GM21717 (cell line): ENCODE results near the gene TRIO.

ENCODE experiments used
- ATAC-seq: cut with Tn5 transposase; IDR thresholded peaks from one replicate; pipeline ENCODE4 v1.9.1; 2021; ENCODE audit warnings: mild to moderate bottlenecking, moderate library complexity; ENCODE audit not compliant: unreplicated experiment

TRIO gene

DNA sequence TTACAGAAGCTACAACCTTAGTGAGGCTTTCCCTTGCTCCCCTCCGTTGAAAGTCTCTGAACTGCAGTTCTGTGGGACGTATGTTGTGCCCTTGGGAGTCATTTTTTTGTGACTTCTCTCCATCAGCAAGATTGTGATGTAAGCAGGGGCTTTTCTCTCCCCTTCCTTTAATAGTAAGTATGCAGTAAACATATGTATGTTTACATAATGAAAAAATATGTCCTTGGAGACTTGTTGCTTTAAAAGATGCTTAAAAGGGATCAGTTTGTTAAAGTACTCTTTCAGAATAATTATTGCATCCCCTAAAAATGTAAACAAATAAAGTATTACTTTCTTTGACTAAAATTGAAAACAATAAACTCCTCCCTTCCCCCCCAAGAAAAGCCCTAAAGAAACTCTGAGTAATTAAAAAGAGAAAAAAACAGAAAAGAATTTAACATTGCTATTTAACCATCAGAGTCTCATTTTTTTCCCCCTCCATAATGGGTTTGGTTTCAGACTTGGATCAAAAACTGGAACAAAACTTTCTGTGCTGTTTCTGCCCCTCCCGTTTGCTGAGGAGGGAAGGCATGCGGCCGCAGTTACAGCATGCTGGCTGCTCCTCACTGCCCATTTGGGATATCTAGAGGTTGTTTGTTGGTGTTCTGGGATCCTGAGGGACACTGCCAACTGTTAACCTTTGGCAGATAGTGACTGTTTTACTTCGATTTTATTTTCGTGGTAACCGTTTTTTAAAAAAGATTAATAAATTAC lies 40.2 kb downstream of the TRIO start:
- ATAC-seq, result no peak

- no peak for ATAC-seq
Observed at GRCh38 chr5:14184082-14184481, 40.9 kb downstream of the TRIO start.

DNA sequence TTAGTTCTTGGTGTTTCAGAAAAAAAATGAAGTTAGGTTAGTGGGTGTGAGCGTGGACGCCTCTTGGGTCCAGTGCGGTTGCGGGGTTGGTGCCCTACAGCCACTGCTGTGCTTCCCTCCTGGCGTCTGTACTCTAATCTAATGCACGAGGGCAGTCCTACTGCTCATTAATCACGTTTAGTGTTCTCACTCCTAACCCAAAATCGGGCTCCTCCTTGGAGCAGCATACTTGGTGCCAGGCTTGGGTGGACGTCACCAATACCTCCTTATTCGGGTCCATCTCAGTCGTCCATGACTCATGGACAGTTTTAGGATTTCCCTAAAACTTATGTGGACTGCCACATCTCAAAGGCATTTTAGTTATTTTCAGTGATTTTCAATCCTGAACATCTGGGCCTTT lies 41.6 kb downstream of the TRIO start:
- no peak for ATAC-seq

DNA sequence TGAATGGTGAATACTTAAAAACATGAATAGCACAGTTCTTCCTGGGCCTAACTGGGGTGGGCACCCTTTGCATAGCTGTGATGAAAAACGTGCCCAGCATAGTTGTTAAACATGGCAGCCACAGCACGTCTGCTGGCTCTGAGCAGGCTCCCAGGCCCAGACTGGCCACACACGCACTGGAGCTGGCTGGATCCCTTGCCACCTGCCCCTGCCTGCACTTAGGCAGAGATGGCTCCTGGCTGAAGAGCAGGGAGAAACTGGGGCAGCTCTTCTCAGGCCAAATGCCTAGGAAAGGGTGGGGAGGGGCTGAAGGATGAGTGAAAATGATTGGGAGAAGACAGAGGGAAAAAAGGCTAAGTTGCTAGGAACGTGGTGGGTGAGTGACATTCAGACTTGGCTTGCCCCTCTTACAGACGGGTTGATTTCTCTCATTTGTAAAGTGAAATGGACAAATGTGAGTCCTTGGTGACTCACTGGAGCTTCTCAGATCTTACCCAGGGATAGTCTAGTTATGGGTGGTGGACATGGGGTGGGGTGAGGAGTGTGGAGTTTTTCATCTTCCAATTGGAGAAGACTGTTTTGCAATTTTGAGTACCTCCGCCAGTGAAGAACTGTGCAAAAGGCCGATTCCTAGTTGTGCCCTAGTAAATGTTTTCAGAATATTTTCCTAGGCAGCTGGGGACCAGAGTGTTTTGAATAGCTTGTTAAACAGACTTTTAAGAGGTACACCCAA lies 42.4 kb downstream of the TRIO start:
- ATAC-seq, result no peak

DNA sequence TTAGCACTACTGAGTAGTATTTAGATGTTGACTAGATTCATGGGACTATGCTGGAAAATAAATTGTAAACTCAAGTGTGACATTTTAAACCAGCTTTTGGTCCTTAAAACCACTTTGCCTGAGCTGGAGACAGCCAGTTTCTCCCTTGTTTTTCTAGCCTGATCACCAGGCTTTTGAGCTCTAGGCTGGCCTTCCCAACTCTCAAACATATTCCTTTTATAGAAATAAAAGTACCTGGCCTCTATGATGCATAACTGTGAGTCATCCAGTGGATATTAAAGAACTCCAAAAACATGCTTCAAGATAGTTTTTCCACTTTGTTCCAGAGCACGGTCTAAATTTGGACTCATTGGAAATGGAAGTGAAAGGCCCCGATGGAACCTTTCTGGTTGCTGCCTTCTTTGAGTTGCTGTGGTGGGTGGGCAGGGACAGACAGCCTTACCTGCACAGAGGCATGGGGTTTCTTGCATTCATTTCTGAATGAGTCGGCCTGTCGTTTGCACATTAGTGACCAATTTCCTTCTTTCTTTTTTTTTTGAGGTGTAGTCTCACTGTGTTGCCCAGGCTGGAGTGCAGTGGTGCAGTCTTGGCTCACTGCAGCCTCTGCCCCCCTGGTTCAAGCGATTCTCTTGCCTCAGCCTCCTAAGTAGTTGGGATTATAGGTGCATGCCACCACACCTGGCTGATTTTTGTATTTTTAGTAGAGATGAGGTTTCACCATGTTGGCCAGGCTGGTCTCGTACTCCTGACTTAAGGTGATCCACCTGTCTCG lies 43.1 kb downstream of the TRIO start:
- no peak for ATAC-seq

- ATAC-seq, result no peak
Observed at GRCh38 chr5:14187157-14187556, 44.0 kb downstream of the TRIO start.

- ATAC-seq, result no peak
Observed at GRCh38 chr5:14187660-14188059, 44.5 kb downstream of the TRIO start.

DNA sequence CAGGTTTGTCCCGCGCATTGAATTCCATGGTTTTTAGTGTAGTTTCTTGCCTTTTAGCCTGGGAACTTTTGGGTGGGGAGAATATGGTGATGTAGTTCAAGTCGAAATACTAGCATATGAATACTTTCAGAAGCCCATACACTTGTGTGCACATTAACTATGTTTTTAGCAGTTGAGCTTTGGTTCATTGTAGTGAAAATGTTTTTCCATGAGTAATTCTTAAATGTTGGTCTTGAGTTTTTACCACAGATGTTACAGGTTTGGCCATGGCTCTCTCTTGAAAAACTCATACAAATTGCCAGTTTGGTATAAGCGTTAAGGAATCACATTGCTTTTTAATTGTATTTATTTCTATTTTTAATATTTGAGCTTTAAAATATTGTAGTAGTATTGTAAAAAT lies 45.6 kb downstream of the TRIO start:
- no peak for ATAC-seq

DNA sequence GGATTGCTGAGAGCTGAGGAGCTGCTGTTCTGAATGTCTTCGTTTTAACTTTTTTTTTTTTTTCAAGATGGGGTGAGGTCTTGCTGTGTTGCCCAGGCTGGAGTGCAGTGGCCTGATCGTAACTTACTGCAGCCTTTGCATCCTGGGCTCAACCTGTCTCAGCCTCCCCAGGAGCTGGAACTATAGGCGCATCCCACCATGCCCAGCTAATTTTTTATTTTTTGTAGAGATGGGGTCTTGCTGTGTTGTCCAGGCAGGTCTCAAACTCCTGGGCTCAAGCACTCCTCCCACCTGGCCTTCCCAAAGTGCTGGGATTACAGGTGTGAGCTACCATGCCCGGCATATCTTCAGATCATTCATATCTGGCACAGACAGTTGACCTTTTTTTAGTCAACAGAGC lies 46.5 kb downstream of the TRIO start:
- ATAC-seq, result no peak

DNA sequence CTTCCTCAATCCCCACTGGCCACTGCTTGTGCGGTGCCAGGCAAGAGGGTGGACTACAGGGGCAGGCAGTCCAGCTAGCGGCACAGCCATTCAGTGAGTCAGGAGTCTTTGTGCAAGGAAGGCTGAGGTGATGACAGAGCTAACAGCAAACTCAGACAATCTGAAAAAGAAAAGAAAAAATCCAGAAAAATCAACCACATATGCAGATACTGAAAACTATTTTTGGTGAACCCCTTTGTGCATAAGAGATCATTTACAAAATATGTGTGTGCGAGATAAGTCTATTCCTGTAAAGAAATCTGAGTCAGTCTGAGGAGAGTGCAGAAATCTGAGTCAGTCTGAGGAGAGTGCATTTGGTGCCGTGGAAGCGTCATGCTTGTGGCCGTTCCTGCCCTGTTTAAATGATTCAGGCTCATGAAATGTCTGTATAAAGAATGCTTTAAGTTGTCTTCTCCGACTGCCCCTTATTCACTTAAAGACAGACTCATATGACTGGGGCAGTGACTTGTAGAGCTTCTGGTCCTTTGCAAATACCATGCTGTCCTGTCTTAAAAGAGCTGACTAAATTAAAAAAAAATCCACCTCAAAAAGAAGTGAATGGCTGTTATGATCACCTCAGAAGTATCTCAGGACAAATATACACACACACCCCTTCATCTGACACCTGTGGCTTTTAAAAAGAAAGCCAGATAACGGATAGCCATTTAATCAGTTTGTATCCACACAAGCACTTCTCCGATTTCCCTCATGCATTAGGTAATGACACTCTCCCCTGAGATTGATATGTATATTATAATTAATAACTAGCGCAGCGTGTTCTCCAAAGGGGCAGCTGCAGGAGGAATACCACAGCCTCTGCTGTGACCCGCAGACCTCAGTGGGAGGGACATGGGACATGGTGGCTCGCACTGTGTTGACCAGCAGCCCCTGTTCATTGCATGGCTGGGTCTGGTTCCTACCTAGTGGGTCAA lies 47.3 kb downstream of the TRIO start:
- ATAC-seq, result no peak

- no peak for ATAC-seq
Observed at GRCh38 chr5:14191325-14191724, 48.2 kb downstream of the TRIO start.

GRCh38 chr5:14193496-14193895 lies 50.4 kb downstream of the TRIO start:
- no peak for ATAC-seq

DNA sequence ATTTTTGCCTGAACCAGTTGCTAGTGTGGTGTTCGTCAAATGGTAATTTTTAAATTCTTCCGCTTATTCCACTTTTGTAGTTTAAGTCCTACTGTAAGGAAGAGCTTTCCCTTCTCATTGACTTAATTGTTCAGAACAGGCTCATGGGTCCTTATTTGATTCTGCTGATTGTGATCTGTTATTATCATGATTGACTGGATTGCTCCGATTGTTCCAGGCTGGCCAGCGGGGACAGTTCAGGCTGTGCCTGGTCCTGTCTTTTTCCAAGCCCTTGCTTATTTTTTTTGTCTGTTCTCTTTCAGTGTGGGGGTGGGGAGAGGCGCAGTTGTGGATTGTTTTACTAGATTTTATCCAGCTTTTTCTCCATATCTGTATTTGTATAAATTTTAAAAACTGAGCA lies 52.4 kb downstream of the TRIO start:
- no peak for ATAC-seq

- ATAC-seq, result no peak
Observed at GRCh38 chr5:14197056-14197455, 53.9 kb downstream of the TRIO start.

DNA sequence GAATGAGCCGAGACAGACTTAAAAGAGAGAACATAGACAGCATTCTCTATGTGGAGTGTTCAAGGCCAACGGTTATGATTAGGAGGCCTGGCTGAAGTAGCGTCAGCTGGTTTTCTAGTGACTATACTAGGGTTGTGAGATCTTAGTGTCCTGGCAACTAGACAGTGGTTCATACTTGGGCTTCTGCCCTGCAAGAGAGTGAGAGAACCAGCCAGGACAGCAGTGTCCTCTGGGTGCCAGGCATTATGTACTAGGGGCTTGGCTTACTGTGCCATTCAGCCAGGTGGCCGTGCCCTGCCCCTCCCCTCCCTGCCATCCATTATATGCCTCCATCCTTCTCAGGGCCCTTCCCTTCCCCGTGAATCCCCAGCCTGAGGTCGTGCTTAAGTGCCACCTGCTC lies 56.8 kb downstream of the TRIO start:
- no peak for ATAC-seq

- no peak for ATAC-seq
Observed at GRCh38 chr5:14200312-14200990, 57.3 kb downstream of the TRIO start.

- ATAC-seq, result no peak
Observed at GRCh38 chr5:14201325-14202045, 58.3 kb downstream of the TRIO start.

- no peak for ATAC-seq
Observed at GRCh38 chr5:14202462-14202861, 59.3 kb downstream of the TRIO start.

DNA sequence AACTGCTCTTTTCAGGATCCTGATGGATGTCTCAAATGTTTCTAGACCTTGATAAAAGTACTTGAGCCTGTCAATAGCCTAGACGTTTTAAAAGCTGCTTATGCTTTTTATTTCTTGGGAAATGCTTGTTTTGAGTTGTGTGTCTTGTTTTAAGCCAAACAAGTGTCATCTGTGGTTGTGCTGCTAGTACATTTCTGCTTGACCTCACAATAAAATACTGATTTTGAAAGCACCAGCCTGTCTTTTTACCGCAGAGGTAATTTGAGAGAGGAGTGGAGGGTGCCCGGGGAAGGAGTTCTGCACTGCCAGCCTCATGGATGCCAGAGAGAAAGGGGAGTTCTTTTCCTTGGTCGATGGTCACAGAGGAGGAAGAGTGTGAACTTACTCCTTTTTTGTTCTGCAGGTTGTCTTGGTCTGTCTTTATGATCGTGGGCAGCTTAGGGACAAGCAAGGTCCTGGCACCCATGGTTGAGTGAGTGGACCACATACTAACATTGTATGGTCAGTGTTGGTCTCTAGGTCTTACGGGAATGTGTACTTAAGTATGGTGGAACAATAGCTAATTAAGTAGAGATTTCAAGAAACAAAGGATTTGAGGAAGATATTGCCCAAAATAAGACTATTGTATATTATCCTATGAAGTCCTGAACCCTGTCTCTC lies 61.0 kb downstream of the TRIO start:
- no peak for ATAC-seq
